OCI-M2 (cell line): Measurements from ENCODE around the gene CASKIN2.
A peak's percentile ranks its signal among the peaks of the same experiment; 100 is the strongest.
"Not testable (repeated sequence)": the region's sequence is repeated elsewhere in the genome, so short reads cannot be mapped to it uniquely, and the experiment has no call there.

Source experiments
- DNase-seq: peaks from one replicate; lab custom pipeline; 2025; ENCODE audit not compliant: unreplicated experiment; lab: John Stamatoyannopoulos, UW

CASKIN2 gene

DNA sequence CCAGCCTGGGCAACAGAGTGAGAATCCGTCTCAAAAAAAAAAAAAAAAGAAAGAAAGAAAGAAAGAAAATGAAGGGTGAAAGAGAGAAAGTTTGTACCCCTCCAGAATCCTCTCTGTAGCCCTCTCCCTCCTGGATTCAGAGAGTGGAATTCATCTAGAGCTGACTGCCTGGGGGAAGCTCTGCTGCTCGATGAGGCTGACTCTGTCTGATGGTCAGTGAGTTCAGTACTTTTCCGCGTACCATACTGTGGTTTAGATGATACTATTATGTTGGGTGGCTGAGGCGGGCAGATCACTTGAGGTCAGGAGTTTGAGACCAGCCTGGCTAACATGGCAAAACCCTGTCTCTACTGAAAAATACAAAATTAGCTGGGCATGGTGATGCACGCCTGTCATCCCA, 44.1 kb downstream of the CASKIN2 start:
- no peak for DNase-seq

DNA sequence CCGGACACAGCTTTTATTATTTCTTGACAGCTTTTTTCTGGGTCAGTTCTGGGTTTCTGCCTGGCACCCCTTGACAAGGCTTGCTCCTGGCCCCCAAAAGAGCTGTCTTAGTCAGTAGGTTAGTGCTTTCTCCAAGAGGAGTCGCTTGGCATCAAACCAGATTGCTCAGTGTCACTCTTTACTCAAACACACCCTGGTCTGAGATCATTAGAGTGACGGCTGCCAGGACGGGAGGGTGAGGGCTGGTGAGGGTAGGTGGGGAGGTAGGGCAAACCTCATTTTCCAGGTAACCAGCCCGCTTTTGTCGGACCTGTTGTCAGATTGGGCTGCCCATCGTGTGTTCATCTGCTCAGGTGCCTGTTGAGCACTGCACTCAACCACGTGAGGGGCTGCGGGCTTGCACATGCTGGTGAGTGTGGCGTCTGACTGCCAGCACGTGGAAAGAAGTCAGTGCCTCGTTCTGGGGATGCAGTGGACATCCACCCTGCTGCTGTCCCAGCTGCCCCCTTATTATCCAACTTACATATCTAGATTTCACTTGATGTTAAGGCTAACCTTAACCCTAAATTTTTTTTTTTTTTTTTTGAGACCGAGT, 46.5 kb downstream of the CASKIN2 start:
- DNase-seq: no peak

DNA sequence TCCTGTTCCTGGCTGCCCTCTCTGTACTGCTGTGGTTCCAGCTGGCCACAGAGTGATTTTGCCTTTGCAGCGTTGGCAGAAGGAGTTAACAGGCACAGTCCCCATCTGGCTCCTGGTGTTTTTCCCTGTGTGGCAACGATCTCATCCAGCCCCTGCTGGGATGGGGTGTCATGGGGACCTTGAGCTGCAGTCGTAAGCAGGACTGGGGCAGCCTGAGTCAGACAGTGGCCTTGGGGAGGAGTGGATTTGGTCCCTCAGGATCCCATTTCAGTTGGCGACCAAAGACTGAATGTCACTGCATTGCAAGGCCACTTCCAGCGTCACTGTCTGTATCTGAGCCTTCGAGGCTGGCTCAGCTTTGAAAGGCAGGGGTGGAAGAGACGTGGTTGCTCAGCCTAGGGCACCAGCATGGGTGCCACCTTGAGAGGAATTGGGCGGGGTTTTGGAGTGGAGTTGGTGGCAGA, 47.0 kb downstream of the CASKIN2 start:
- DNase-seq: no peak

DNA sequence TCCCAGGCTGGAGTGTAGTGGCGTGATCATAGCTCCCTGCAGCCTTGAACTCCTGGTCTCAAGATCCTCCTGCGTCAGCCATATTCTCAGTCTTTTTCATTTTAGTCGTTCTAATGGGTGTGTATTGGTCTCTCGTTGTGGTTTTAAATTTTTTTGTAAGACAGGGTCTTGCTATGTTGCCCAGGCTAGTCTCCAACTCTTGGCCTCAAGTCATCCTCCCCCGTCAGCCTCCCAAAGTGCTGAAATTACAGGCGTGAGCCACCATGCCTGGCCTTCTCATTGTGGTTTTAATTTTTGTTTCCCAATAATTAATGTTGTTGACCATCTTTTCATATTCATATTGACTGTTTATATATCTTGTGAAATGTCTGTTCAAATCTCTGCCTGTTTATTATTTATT, 50.3 kb downstream of the CASKIN2 start:
- DNase-seq: no peak

DNA sequence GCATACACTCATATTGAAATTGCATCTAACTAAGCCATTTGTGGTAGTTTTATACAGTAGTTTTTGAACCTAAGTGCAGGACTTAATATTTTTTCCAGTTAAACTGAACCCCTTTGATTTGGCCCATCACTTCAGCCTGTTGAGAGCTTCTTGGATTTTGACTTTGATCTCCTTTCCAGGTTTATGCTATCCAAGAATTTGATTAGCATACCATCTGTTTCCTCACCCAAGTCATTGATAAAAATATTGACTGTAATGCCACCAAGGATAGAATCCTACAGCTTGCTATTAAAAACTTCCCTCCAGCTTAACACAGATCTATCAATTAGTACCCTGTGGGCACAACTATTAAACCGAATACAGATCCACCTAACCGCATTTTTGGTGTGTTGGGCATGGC, 51.7 kb downstream of the CASKIN2 start:
- no peak for DNase-seq

DNA sequence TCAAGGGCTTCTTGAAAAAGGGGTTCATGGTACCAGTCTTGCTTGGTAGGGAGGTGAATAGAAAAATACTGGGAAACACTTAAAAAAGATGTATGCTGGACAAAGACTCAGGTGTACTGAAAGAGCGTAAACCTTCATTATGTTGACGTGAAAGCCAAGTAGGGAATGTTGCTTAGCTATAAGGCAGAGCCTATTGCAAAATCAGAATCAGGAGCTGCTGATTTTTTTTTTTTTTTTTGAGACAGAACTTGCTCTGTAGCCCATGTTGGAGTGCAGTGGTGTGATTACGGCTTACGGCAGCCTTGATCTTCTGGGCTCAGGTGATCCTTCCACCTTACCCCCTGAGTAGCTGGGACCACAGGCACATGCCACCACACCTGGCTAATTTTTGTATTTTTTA, 55.0 kb downstream of the CASKIN2 start:
- DNase-seq: no peak

DNA sequence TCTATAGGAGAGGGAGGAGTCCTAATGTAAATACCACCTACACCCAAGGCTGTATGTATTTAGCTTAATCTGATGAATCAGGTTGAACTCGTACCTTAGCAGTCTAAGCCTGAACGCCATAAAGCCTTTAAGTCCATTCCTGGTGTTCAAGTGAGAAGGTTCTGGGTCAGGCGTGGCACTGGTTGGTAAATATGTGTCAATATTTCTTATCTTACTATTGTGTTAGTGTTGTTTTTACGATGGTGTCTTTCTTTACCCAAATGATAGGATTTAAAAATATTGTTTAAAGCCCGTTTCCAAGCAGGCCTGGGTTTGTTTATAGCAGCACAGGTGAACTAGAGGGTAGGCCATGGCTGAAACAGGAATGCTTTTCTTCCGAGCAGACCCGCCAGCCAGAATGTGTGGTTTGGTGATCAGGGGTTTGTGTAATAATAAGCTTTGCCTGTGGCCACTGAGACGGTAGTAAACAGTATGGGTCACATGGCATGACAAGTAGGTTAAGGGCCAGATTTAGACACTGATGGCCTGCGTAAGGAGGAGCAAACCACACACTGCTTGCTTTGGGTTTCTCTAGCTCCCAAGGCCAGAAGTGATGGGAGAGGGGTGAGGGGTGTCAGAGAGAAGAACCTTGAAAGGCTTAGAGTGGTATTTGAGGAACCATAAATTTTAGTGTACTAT, 55.6 kb downstream of the CASKIN2 start:
- DNase-seq: no peak

DNA sequence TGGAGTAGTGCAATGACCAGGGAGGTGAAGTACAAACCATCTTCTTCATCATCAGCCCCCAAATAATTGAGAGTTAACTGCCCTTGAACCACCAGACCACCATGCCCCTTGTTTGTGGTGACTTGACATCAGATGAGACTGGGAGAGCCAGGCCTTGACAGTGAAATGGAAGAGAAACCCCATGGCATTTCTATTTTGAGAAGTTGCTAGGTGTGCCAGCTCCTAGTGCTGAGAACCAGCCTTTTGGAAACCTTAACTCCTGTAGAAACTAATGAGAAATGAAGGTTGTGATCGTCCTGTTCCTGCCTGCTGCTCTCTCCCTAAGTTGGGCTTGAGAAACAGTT, 56.1 kb downstream of the CASKIN2 start:
- no peak for DNase-seq

DNA sequence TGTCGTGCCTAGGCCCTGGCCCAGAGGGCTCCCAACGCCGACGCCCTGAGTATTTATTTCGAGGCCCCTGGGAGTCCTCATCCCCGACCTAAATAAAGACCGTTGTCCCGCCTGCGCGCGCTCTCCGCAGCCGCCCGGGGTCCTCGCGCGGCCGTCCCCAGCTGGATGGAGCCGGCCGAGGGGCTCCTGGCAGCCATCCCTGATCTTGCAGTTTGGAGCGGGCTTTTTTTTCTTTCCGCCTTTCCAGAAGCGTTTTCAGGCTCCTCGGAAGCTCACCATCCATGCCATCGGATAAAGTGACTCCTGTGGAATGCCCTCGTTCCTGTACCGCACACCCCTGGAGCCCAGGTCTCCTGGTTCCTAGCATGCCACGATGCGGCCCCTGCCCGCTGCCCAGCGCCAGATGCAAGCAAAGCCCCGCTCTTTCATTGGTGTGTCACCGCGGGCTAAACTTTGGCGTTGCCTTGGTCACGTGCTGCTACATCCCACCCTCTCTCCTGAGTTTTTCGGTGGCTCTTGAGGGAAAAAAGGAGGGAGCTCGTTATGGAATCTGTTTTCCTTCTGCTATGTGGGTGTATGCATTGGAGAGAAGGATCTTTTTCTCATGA, 58.2 kb downstream of the CASKIN2 start:
- DNase-seq: no peak

DNA sequence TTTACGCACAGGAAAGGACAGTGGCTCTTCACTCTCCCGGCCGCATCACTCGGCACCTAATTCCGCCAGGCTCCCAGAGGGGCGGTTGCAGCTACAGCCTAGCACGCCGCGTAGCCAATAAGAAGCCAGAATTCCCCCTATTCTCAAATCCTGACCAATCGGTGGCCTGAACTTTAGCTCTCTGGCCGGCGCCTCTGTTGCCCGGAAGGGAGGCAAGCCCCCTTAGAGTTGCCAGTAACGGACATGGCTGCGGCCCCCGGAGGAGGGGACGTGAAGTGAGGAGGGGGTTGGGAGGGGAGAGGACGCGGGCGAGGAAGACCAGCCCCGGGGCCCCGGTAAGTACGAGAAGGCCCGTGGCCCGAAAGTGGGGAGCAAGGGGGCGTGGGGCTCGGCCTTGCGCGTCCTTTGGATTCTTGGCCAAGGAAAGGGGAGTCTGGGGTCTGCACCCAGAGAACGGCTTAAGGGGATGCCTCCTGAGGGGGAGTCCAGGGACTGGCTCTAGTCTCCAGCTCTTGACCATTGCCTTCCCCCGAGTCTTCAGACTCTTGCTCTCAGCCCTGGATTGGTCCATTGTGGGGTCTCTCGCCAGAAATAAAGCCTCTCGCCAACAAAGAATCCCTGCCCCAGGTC, 58.8 kb downstream of the CASKIN2 start, which contains the start of gene TMEM94:
Gene TMEM94 (plus strand): TSS at position 219 of the 630 bp plus-strand sequence. CDS start 15,271 bp downstream, outside the sequence.
- peak; percentile 69 for DNase-seq

DNA sequence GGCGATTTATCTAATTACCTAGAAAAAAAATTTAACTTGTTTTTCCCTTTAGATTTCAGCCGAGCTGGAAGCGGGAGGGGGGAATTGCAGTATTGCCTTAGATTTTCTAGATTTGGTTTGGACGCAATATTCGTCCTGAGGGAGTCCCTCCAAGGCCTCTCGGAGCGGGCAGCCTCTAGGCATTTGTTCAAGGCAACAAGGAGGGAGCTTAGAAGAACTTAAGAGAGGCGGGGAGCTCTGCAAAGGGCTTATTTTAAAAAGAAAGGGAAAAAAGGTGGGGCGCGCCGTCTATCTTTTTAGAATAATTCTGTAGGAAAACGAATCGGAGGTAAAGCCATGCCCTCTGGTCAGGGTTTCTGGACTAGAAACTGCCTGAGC, 59.3 kb downstream of the CASKIN2 start:
- DNase-seq: no peak

DNA sequence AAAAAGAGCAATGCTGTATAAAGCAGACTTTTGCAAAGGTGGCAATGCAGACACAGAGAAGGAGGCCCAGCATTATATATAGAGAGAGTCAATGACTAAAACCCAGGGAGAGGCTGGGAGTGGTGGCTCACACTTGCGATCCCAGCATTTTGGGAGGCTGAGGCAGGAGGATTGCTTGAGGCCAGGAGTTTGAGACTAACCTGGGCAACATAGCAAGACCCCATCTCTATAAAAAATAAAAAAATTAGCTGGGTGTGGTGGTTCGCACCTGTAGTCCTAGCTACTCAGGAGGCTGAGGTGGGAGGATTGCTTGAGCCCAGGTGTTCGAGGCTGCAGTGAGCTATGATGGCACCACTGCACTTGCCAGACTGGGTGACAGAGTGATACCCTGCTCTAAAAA, 60.7 kb downstream of the CASKIN2 start:
- not testable (repeated sequence) for DNase-seq

DNA sequence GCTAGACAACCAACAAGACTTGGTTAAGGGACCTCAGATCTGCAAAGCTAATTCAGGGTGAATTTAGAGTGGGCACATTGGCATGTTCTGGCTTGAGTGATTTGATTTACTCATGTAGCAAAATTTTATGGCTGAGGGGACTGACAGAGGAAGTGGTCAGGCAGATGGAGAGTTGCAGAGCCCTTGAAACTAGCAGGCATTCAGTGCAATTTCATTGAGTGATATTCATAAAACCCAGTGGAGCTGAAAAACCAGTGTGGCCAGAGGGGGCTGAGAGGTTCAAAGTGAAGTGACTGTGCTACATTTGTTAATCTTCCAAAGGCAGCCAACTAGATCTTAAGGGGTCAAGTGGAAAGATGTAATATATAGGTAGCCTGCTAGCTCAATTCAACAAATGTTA, 61.1 kb downstream of the CASKIN2 start:
- no peak for DNase-seq

DNA sequence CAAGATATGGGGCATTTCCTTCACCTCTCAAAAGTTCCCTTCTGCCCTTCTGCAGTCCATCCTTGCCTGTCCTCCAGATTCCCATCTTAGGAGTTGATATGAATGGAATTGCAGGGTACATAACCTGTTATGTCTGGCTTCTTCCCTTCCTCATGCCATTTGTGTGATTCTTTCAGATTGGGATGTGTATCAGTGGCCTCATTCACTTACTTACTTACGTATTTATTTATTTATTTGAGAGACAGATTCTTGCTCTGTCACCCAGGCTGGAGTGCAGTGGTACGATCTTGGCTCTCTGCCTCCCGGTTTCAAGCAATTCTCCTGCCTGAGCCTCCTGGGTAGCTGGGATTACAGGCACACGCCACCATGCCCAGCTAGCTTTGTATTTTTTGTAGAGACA, 65.1 kb downstream of the CASKIN2 start:
- no peak for DNase-seq
